ENCODE measurements around the gene NUP214.
"Not testable (repeated sequence)": the region's sequence is repeated elsewhere in the genome, so short reads cannot be mapped to it uniquely, and the experiment has no call there.

NUP214 gene

DNA sequence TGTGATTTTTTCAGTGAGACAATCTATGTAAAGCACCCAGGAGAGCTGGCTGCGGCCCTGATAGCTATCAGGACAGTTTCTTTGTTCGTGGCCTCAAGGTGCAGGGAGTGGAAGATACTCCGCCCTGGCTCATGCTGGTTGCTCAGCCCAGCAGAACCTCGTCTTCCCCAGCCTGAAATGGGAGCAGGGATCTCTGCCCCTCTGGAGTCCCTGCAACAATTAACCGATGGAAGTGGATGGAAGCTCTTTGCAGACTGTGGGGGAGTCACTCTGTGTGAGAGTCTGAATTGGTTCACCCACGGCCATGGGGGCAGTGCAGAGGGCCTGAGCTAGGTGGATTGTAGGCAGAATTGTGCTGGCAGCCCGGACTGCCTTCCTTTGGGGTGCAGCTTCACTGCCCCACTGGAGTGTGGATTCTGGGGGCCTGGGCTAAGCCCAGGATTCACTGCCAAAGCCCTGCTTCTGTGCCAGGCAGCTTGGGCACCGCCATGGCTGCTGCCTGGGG lies 26.2 kb upstream of the NUP214 start:
- TF ChIP-seq, protein P1, sequence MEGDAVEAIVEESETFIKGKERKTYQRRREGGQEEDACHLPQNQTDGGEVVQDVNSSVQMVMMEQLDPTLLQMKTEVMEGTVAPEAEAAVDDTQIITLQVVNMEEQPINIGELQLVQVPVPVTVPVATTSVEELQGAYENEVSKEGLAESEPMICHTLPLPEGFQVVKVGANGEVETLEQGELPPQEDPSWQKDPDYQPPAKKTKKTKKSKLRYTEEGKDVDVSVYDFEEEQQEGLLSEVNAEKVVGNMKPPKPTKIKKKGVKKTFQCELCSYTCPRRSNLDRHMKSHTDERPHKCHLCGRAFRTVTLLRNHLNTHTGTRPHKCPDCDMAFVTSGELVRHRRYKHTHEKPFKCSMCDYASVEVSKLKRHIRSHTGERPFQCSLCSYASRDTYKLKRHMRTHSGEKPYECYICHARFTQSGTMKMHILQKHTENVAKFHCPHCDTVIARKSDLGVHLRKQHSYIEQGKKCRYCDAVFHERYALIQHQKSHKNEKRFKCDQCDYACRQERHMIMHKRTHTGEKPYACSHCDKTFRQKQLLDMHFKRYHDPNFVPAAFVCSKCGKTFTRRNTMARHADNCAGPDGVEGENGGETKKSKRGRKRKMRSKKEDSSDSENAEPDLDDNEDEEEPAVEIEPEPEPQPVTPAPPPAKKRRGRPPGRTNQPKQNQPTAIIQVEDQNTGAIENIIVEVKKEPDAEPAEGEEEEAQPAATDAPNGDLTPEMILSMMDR (IDR thresholded peaks at IDR 0.05; ENCODE audit: low read depth, low read length, missing control alignments), result no peak
- in situ Hi-C loops (cut with HindIII; ENCODE audit: low pct_ligation_motif_present, low sequenced_read_pairs), result no loop called here
- no peak for DNase-seq
- H3K36me3 ChIP-seq (replicated peaks), result no peaks in the 10 kb centered on the region
- H3K27ac ChIP-seq, result no peak overlapping the region
- H3K27me3 ChIP-seq (replicated peaks), result peaks cover 56% of the 10 kb centered on the region
- H3K4me3 ChIP-seq (ENCODE audit: low read depth, low read length), result no peak overlapping the region

DNA sequence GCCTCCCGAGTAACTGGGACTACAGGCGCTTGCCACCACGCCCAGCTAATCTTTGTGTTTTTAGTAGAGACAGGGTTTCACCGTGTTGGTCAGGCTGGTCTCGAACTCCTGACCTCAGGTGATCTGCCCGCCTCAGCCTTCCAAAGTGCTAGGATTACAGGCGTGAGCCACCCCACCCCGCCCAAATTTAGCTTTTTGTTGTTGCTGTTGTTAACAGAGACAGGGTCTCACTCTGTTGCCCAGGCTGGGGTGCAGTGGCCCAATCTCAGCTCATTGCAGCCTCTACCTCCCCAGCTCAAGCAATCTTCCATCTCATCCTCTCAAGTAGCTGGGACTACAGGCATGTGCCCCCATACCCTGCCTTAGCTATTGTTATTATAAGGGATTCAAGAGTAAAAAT lies 25.5 kb upstream of the NUP214 start:
- H3K36me3 ChIP-seq (replicated peaks); DNase-seq; H3K27ac ChIP-seq; H3K4me3 ChIP-seq (ENCODE audit: low read depth, low read length); in situ Hi-C loops (cut with HindIII; ENCODE audit: low pct_ligation_motif_present, low sequenced_read_pairs): not testable (repeated sequence)
- H3K27me3 ChIP-seq (replicated peaks), result peaks cover 49% of the 10 kb centered on the region

DNA sequence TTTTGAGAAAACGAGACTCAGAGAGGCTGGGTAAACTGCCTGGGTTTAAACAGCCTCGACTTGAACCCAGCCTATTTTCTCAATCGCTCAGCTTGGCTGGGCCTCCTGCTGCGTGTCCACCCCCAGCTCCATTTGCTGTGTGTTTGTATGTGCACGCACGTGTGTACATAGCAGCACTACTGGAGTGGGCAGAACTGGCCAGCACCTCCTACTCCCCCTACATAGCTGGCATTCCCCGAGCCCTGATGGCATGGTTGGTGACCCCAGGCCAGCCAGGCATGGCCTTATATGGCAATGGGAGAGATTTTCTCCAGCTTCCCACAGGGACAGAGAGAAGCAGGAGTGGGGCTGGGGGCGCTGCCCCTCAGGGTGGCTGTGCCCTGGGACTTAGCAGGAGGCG lies 24.9 kb upstream of the NUP214 start:
- in situ Hi-C loops (cut with HindIII; ENCODE audit: low pct_ligation_motif_present, low sequenced_read_pairs), result no loop called here
- TF ChIP-seq, protein P1 (IDR thresholded peaks at IDR 0.05; ENCODE audit: low read depth, low read length, missing control alignments), result no peak
- no peak for DNase-seq
- Histone ChIP-seq H3K36me3 (replicated peaks) (no peaks in the 10 kb centered on the region), H3K4me3 (ENCODE audit: low read depth, low read length) (no peak overlapping the region), H3K27ac (no peak overlapping the region), H3K27me3 (replicated peaks) (peaks cover 47% of the 10 kb centered on the region)

DNA sequence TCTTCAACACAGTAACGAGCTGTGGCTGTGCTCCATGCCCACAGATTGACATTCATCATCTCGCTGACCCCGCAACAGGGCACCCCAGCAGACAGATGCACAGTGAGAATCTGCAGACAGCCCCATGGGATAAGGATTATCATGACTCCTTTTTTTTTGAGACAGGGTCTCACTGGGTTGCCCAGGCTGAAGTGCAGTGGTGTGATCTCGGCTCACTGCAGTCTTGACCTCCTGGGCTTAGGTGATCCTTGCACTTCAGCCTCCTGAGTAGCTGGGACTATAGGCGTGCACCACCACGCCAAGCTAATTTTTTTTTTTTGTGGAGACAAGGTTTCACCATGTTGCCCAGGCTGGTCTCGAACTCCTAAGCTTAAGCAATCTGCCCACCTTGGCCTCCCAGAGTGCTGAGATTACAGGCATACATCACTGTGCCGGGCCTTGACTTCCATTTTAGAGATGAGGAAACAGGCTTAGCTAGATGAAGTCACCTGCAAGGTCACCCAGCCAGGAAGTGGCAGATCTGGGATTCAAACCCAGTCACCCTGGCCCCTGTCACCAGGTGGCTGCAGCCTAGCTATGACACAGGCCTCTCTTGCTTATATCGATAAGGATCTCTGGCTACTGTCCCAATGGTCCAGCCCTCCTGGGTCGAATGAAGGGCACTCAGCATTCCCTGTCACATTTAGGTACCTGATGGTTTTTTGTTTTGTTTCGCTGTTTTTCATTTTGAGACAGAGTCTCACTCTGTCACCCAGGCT lies 24.0 kb upstream of the NUP214 start:
- H3K27me3 ChIP-seq (replicated peaks), result peaks cover 44% of the 10 kb centered on the region
- in situ Hi-C loops (cut with HindIII; ENCODE audit: low pct_ligation_motif_present, low sequenced_read_pairs), result no loop called here
- H3K27ac ChIP-seq, result no peak overlapping the region
- DNase-seq, result no peak
- TF ChIP-seq, protein P1 (IDR thresholded peaks at IDR 0.05; ENCODE audit: low read depth, low read length, missing control alignments), result no peak
- H3K36me3 ChIP-seq (replicated peaks), result no peaks in the 10 kb centered on the region
- no peak overlapping the region for H3K4me3 ChIP-seq (ENCODE audit: low read depth, low read length)

DNA sequence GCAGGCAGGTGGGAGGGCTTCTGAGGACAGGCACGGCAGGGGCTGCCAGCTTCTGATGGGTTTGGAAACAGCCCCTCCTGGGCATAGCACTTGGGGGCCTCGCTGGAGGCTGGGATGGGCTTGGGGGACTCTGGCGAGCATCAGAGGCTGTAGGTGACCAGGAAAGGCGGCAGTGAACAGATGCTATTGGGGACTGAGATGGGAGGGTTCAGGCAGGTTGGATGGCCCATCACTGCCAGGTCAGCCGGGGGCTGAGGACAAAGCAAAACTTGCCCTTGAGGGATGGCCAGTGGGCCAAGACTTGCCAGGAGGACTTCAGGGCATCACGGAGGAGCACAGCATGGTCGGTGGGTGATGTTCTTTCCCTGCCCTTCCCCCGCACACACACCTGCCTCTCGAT lies 22.4 kb upstream of the NUP214 start:
- Histone ChIP-seq H3K4me3 (ENCODE audit: low read depth, low read length) (no peak overlapping the region), H3K27me3 (replicated peaks) (peaks cover 34% of the 10 kb centered on the region), H3K27ac (peak overlapping the region; percentile 13), H3K36me3 (replicated peaks) (no peaks in the 10 kb centered on the region)
- in situ Hi-C loops (cut with HindIII; ENCODE audit: low pct_ligation_motif_present, low sequenced_read_pairs), result no loop called here
- TF ChIP-seq, protein P1 (IDR thresholded peaks at IDR 0.05; ENCODE audit: low read depth, low read length, missing control alignments), result no peak
- DNase-seq, result no peak

DNA sequence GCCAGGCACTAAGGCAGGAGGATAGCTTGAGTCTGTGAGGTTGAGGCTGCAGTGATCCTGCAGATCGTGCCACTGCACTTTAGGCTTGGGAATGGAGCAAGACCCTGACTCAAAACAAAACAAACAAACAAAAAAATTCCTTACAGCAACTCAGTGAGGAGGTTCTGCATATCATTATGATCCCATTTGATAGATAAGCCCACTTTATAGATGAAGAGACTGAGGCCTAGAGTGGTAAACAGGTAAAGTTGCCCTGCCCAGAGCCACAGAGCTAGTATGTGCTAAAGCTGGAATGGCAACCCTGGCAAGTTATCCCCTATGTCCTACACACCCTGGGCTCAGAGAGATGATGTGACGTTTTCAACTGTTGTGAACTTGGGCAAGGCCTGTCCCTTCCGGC lies 21.9 kb upstream of the NUP214 start:
- H3K27me3 ChIP-seq (replicated peaks), result peaks cover 32% of the 10 kb centered on the region
- in situ Hi-C loops (cut with HindIII; ENCODE audit: low pct_ligation_motif_present, low sequenced_read_pairs), result no loop called here
- TF ChIP-seq, protein P1 (IDR thresholded peaks at IDR 0.05; ENCODE audit: low read depth, low read length, missing control alignments), result no peak

More for the DNA sequence above, 21.9 kb upstream of the NUP214 start:
- Histone ChIP-seq H3K4me3 (ENCODE audit: low read depth, low read length) (no peak overlapping the region), H3K36me3 (replicated peaks) (no peaks in the 10 kb centered on the region), H3K27ac (no peak overlapping the region)
- no peak for DNase-seq
